Stimulated activated CD8-positive, alpha-beta memory T cell treated with anti-CD3 and anti-CD28 coated beads, Interleukin-7, amount 100 ng/mL, for 24 hours (primary cell): ENCODE results near the gene AGMO.

Source experiments
- DNase-seq: peaks from one replicate; pipeline ENCODE4 v3.0.0-alpha.2; 2020; ENCODE audit warnings: low read depth

Gene AGMO

DNA sequence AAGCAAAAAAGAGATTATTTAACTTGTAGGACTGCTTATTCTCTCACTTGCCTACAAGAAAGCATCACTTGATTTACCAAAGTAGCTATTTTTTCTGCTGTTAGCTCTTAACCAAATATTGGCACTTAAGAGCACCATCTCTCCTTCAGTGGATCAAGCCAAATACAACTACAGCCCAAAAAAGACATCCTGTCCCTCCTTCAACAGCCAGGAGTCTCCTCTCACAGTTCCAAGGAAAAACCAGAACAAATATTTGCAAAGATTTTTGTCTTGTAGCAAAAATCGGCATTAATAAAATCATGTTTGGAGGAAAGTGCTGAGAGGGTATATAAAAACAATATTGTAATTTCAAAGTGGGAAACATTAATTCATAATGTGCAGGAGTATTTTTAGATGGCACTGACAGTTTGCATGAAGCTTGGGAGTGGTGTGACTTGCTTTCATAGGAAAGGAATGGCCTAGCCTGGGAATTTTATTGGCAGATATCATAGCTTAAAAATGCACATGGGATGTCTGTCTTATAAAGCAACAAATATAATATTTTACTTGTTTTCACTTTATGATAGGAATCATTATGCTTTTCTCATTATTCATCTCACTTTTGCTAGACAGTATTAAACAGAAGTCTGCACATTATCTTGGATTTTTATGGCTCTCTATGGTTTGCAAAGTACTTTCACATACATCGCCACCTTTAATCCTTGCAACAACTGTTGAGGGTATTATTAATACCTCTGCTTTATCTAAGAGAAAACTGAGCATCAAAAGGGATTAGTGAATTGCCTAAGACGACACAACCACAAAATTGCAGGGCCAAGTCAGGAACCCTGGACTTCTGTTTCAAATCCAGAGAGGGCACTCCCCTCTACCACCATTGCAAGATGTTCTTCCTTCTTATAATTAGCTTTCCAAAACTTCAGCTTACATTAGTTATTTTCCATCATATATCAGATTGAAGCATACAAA, 103.5 kb downstream of the AGMO start:
- DNase-seq, result no peak

DNA sequence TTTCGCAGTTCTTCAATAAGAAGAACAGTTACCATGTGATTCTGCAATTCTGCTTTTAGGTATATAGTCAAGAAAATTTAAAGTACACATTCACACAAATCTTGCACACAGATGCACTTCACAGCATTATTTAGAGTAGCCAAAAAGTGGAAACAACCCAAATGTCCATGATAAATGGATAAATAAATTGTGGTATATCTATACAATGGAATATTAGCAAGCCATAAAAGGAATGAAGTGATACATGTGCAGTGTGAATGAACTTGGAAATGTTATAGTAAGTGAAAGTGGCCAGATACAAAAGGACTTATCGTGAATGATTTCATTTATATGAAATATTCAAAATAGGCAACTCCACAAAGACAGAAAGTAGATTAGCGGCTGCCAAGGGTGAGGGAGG, 109.1 kb downstream of the AGMO start:
- no peak for DNase-seq

DNA sequence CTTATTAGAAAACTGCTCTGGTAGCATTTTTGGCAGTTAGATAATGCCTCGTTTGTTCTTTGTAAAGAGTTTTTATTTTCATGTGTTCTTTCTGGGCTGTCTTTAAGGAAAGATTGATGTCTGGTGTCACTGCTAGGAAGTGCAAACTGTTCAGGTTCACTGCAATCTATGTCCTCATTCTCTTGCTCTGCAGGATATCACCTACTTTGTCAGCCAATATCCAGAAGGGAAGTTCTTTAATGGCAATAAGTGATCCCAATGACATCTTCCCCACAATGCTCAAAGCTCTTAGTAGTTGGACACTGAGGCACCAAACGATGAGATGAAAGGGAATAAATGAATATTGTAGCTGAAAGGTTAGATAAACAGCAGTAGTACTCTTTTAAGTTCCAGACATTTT, 115.1 kb downstream of the AGMO start:
- DNase-seq, result no peak

DNA sequence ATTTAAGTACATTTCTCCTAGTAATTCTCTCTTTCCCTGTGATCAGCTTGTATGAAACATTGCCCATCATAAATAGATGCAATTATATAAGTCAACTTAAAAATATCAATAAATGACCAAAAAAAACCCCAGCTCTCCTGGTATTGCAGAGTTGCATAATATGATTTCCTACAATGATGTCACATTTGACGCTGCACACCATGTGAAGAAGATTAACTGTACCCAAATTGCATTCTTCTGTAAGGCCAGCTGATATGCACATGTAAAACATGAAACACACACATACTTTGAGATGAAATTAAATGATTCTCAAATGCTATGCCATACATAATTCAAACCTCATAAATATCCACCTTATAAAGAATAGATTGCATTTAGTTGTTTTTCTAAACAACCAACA, 115.5 kb downstream of the AGMO start:
- no peak for DNase-seq

DNA sequence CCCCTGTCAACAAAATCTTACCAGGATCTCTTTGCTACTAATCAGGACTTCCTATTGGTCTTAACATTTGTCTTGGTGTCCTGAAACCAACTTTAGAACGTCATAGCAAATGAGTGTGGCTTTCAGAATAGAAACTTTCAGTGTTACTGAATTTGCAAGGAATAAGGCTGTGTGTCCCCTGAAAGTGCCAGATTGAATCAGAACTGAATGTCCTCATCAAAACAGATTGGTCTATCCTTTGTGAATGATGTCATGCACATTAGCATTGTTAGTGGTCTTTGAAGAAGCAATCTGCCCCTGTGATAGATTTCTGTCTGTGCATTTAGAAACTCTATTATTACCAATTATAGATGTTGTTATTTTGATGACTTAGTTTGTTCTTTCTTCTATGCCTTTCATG, 119.9 kb downstream of the AGMO start:
- DNase-seq, result no peak

DNA sequence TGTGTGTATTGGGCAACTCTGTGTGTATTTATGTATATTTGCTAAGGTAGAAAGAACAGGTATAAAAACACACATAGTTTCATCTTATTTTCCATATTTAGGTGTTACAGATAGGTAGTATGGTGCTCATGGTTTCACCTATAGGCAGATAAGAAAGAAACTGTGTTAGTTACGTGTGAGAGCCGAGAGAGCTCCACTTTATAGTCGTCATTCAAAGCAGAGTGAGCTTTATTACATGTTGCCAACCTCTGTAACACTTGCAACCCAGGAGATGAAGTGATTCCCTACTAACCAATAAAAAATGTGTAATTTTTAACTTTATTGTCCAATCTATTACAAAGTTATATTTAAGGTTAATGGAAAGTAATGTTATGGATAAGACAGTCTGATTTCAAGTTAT, 121.3 kb downstream of the AGMO start:
- no peak for DNase-seq

DNA sequence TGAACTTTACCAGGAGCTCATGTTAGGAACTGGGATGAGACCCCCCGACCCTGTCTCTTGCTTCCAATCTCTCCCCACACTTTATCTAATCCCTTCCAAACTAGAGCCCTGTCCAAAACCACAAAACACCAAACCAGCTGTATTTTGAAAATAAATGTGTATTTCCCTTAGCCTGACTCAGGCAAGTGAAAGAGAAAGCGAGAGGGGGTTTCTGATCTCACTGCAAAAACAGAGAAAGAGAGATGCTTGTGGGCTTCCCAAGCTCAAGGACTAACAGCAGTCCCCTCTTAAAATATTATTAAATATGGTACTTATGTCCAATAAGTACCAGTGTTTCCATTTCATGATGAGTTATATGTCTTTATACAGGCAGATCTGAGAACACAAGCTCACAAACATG, 122.0 kb downstream of the AGMO start:
- no peak for DNase-seq

DNA sequence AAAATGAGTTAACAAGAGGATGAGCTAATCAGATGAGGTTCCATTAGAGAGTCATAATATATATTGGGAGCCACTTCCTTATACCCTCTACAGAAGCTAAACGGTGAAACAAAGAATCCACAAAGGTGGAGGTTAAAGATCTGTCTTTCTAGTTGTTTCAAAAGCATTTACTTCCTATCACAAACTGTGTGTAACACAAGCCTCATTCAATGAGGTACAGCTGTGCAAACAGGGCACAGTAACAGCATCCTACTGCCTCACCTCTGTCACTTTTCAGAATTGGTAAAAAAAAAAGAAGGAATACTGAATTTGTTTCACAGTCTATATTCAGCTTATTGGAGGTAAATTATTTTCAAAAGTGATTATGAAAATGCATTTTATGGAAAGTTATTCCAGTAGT, 128.7 kb downstream of the AGMO start:
- no peak for DNase-seq

DNA sequence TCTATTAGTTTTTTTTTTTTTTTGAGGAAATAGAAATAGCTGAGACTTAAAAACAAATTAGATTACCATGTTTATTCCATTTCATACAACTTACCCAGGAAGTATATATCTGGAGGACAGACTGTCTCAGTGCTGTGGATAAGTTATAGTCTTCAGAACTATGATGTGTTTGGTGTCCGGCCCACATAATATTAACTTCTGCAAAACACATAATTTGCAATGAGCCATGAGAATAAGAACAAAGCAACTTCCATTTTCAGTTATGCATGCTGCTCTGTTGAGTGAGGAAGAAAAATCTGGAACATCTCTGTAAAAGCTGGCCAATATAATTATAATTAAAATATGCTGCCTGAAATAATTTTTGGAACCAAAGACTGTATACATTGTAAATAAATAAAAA, 130.9 kb downstream of the AGMO start:
- DNase-seq, result no peak

DNA sequence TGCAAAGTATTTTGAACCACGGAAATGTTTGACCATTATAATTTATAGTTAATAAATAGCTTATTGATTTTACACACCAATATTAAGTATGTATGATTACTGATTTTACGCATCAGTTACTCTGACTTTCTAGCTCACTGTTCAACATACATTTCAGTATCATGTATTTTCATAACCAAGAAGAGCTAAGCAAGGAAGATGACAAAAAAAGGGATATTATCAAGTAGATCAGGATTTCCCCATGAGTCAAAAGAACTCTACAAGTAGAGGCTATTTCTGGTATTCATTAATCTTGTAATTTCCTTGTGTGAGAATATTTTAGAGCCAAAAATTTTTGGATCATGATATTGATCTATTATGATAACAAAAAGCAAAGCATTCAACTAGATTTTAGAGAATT, 131.6 kb downstream of the AGMO start:
- no peak for DNase-seq

DNA sequence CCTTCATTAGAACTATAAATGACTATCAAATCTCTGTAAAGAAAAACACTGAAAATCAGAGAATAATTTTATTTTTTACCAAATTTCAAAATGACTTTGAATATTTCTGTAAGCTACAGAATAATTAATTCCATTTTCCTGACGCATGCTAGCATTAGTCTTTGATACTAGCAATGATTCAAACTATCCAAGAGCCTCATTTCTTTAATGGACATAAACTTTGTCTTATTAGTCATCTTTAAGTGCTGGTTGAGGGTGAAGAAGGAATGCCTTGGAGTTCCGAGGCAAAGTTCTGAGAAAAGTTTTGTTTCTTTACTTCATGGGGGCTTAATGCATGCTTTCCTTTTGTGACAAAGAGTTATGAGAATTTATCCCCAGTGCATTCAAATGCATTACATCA, 137.3 kb downstream of the AGMO start:
- DNase-seq, result no peak

DNA sequence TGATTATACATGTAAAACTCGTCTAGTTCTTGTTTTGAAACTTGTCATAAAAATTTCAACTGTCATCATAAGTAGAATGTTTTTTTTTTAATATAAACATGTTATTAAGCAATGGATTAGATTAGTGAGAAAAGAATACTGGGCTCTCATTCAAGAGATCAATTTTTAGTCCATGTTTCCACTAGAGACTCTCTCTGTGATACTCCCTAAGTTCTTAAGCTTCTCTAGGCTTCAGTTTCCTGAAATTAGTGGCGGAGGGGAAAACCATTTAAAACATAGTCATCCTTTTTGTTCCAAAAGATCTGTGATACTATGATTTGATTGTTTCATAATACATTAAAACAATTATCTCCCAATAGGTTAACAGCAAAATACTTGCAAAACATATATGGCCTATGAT, 142.2 kb downstream of the AGMO start:
- no peak for DNase-seq

DNA sequence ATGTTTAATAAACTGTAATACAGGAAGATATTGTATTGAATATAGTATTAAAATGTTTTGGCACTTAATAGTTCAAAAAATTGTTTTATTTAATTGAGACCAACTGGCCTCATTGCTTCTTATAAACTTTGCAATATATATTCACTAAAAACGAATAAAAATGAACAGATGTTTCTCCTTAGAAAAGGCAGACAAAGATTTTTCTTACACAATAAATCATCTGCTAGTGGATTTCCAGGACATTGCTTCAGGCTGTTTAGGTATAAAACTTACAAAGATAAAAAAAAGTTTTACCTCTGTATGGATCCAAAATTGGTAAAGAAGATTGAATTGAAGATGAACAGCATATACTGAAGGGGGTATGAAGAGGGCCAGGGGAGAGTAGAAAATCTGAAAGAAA, 143.6 kb downstream of the AGMO start:
- no peak for DNase-seq

DNA sequence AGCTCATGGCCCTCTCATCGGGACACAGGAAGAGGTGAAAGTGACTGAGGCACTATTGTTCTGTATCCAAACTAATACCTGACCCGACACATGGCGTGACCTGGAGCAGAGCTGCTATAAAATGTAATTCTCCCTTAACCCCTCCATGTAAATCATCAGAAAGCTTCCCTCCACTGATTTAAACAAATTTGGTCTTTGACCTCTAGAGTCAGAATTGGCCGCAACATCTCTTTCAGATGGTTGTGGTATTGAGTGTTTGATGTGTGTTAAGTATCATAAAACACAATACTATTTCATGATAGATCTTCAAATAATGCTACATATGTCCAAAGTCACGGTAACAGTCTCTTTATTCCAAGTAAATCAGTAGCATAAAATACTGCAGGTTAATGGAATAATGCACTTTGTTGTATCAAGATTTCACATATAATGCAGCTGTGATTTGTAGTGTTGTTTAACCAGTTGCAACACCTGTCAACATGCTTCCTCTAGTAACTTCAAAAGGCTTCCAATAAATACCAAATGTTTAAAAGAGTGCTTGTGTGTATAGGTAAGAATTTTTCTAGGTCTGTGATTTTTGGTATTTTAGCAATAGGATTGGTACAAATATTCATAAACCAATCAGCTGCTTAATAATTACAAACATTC, 144.3 kb downstream of the AGMO start:
- DNase-seq, result no peak

DNA sequence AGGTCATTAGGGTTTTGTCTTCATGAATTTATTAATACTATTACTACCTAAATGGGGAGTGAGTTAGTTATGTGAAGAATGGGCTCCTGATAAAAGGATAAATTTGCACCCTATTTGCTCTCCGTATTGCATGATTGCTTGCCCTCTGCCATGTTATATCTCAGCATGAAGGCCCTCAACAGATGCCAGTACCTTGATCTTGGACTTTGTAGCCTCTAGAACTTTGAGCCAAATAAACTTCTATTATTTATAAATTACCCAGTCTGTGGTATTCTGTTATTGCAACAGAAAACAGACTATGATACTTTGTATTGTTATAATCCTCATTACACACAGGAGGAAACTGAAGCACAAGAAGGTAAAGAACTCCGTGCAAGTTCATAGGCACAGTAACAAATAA, 150.8 kb downstream of the AGMO start:
- no peak for DNase-seq

DNA sequence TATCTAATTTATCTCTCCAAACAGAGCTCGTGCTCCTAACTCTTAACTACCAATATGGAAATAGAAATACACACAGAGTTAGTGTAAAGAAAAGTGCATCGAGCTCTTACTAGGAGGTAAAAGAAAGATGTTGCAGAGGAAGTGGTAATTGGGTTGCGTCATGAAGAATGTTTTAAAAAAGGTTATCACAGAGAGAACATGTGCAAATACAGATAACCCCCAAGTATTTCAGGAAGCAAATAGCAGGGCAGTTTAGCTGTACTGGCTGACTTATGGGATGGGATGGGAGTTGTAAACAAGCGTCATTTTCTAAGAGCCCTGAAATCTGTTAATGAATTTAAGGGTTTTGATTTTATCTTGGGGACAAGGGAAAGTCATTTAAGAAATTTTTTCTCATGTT, 153.9 kb downstream of the AGMO start:
- no peak for DNase-seq

DNA sequence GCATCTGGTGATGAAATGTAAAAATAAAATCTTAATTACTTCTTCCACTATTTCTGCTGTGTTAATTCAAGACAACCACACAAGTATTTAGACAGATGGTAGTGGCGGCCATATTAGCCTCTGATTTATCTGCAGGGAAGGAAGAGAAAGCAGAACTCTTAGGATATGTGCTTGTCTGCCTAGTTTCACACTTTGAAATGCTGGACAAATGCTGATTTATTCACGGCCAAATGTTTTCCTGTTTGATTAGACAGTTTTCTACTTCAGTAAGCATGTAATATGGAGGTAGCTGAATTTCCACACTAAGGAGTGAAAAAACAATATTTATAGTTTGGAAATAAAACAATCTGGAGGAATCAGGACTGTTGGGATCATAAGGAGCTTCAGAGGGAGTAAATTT, 158.1 kb downstream of the AGMO start:
- no peak for DNase-seq

DNA sequence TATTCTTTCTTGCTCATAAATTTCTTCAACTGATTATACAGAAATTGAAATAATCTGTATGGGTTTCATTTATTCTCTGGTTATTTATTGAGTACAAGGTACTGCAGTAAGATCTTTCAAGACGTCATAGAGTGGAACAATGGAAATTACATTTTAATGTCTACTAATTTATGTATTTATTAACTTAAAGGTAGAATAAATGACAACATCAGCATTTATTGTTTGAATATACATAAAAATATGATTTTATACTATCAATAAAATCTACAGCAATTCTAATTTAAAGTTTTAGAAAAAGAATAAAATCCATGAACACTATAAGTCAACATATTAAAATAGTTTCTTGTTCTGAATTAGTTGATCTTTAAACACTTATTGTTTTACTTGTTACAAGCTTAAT, 158.5 kb downstream of the AGMO start:
- DNase-seq, result no peak

DNA sequence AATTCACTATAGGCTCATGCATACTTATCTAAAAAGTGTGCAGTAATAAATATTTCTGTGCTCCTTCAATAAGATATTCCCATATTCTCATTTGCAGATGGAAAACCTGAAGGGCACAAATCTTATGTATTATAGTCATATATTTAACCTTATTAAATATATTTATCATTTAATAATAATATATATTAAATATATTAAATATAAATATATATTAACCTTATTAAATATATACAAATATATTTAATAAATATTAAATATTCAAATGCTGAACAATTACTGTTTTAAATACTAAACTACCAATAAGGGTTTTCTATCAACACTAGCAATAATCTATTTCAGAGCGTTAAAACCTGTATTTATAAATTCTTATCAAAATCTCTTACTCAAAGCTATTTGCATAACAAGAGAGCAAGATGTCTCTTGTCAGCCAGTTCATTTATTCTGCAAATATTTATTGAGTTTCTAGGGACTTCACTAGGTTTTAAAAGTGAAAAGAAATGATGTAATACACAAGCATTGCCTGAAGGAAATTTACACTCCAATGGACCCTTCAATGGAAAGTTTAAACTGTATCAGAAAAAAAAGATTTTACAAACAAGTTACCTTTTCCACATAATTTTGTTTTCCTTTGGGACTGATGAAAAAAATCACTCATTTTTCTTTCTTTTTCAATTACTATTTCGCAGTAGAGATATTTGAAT, 159.2 kb downstream of the AGMO start:
- no peak for DNase-seq

DNA sequence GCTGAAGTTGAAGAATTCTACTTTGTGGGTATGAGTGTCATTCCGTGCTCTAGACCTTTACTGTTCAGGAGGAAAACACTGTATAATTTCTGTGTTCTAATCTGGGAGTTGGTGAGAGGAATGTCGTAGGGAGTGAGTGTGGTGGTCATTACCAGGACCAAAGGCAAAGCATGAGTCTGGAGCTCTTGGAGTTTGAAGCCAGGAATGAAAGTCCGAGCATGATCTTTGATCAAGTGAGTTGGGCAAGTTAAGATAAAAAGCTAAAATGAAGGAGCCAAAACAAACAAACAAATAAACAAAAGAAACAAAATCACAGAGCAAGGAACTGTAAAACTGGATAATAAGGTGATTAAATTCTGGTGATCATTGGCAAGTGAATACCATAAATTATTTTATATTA, 161.4 kb downstream of the AGMO start:
- DNase-seq, result no peak

DNA sequence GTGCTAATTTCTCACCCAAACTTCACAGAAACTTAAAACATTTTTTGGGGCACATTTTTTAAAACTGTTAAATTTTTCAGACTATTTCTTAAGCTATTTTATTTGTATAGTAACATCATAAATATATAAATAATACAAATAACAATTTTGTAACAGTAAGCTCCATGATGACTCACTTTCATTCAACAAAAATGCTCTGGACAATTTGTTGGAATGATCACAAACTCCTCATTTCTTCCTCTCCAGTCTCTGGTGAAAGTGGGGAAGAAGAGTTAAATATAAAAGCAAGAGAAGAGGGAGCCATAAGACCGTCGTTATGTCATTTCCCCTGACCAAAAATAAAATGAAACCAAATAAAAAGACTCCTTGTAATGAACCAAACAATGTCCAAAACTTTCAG, 162.4 kb downstream of the AGMO start:
- no peak for DNase-seq

DNA sequence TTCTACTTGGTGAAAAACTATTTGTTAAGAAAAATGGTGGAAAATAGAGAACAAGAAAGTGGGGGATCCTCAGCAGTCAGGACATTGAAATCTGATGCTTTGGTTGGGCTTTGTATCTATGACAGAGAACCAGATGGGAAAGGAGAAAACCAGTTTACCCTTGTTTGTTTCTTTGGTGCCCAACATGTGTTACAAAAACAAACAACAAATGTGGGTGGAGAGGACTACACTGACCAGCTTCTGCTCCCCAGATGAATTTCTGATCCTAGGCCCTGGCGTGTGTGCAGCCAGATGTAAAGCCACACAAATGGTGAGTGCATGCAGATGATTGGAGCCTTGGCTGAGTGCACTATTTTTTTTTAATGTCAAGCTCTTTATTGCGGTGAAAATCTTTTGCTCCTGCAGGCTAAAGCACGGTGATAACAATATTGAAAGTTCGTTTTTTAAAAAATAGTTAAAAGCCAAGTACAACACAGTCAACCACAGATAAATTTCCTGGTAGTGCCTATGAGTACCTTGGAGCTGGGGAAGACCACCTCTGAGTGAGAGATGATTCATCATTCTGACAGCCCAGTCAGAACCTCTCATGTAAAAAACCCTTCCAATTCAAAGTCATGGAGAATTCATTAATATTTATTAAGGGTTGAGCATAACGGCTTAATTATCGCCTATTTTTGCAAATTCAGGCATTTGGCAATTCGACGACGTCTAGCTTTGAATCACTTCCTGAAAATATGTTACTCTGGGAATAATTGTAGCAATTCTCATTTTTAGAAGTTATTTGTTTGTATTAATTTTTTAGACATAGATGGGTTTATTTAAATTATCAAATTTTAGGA, 163.7 kb downstream of the AGMO start:
- DNase-seq, result no peak
